PC-3 (cell line): ENCODE results near the gene NUFIP2. TPM values are rescaled to one million over a fixed set of nuclear protein-coding genes. Genes with fewer than 3 reads are reported as not detected.
A peak's percentile ranks its signal among the peaks of the same experiment; 100 is the strongest.

Experiments used
- ATAC-seq: fragments of 200-7000 bp; cut with Tn5 transposase; 2 replicates; pipeline ENCODE4 v1.9.1; 2020; ENCODE audit warnings: mild to moderate bottlenecking, moderate library complexity
- BruUV-seq: library from RNA; stranded (reverse); fragments of 400-500 nt; replicated peaks from 2 replicates; lab custom pipeline; 2021; lab: Mats Ljungman, UMichigan
- CTCF ChIA-PET: fragments of 300-600 bp; sonication (Branson Sonifier 250); formaldehyde crosslinking; loops from one replicate; lab custom pipeline; 2022; ENCODE audit warnings: antibody characterized with exemption; lab: Charles Lee
- POLR2A ChIA-PET: fragments of 300-600 bp; sonication (Branson Sonifier 250); formaldehyde crosslinking; loops from one replicate; lab custom pipeline; 2022; ENCODE audit warnings: antibody characterized with exemption; ENCODE audit not compliant: unreplicated experiment; lab: Charles Lee
- DNase-seq: peaks from one replicate; pipeline ENCODE4 v3.0.0-alpha.2; 2015
- H2AFZ ChIP-seq: fragments of 300-600 bp; sonication (generic); 2 replicates; pipeline ENCODE4 v1.6.0; 2016; ENCODE audit warnings: antibody characterized with exemption, low read length
- H3F3A ChIP-seq: fragments of 300-600 bp; sonication (generic); one replicate; pipeline ENCODE4 v1.6.0; 2017; ENCODE audit warnings: antibody characterized with exemption, low read length, control low read depth, mild to moderate bottlenecking; ENCODE audit not compliant: unreplicated experiment
- H3K27ac ChIP-seq: fragments of 300-600 bp; sonication (generic); 2 replicates; pipeline ENCODE4 v1.5.1; 2016; ENCODE audit warnings: mild to moderate bottlenecking, low read length
- H3K27me3 ChIP-seq: fragments of 300-600 bp; sonication (generic); 2 replicates; pipeline ENCODE4 v1.6.1; 2016; ENCODE audit warnings: low read length, mixed read lengths
- H3K36me3 ChIP-seq: fragments of 300-600 bp; sonication (generic); 2 replicates; pipeline ENCODE4 v1.6.1; 2016; ENCODE audit warnings: low read depth, mixed run types, low read length, mixed read lengths
- H3K4me1 ChIP-seq: fragments of 300-600 bp; sonication (generic); 2 replicates; pipeline ENCODE4 v1.5.1; 2016; ENCODE audit warnings: low read length; ENCODE audit not compliant: insufficient read depth
- H3K4me2 ChIP-seq: fragments of 300-600 bp; sonication (generic); 2 replicates; pipeline ENCODE4 v1.6.0; 2016; ENCODE audit warnings: low read length
- H3K4me3 ChIP-seq: fragments of 300-600 bp; sonication (generic); 2 replicates; pipeline ENCODE4 v1.5.1; 2016; ENCODE audit warnings: mild to moderate bottlenecking, low read length, mixed read lengths
- H3K79me2 ChIP-seq: fragments of 300-600 bp; sonication (generic); 2 replicates; pipeline ENCODE4 v1.6.1; 2017; ENCODE audit warnings: low read length, mixed read lengths
- H3K9ac ChIP-seq: fragments of 300-600 bp; sonication (generic); 2 replicates; pipeline ENCODE4 v1.6.0; 2016; ENCODE audit warnings: mild to moderate bottlenecking, low read length
- H3K9me2 ChIP-seq: fragments of 300-600 bp; sonication (generic); replicated peaks from 2 replicates; pipeline ENCODE4 v1.6.1; 2016; ENCODE audit warnings: mixed run types, low read length, mixed read lengths
- H3K9me3 ChIP-seq: fragments of 300-600 bp; sonication (generic); 2 replicates; pipeline ENCODE4 v1.6.1; 2016; ENCODE audit warnings: low read length, mixed read lengths
- H4K20me1 ChIP-seq: fragments of 300-600 bp; sonication (generic); 2 replicates; pipeline ENCODE4 v1.6.1; 2016; ENCODE audit warnings: low read length, mixed read lengths
- EZH2 ChIP-seq: fragments of 300-600 bp; sonication (generic); IDR thresholded peaks from one replicate; pipeline ENCODE4 v1.6.1; 2017; ENCODE audit warnings: antibody characterized with exemption, mild to moderate bottlenecking, low read length; ENCODE audit not compliant: unreplicated experiment
- EZH2phosphoT487 ChIP-seq: fragments of 300-600 bp; sonication (generic); IDR thresholded peaks from 2 replicates; pipeline ENCODE4 v1.6.1; 2018; ENCODE audit warnings: mild to moderate bottlenecking, antibody characterized with exemption, low read length, borderline replicate concordance
- intact Hi-C: fragments of 100-400 bp; cut with micrococcal nuclease; formaldehyde crosslinking; loops from 2 replicates; pipeline ENCODE4 v1.9.0; 2023
- total RNA-seq: library from RNA; depleted of rRNA; stranded (reverse); fragments of >200 nt; gene quantifications from 2 replicates; pipeline ENCODE4 v1.2.3, GENCODE V29; 2014
- TF ChIP-seq, protein P1 (sequence below): fragments of 300-600 bp; sonication (generic); conservative IDR thresholded peaks from 2 replicates; pipeline ENCODE4 v1.5.1; 2017; ENCODE audit warnings: antibody characterized with exemption, low read depth, mild to moderate bottlenecking, low read length

The NUFIP2 gene
- total RNA-seq, 1 experiment from 2014 or later = 16.1 TPM

DNA sequence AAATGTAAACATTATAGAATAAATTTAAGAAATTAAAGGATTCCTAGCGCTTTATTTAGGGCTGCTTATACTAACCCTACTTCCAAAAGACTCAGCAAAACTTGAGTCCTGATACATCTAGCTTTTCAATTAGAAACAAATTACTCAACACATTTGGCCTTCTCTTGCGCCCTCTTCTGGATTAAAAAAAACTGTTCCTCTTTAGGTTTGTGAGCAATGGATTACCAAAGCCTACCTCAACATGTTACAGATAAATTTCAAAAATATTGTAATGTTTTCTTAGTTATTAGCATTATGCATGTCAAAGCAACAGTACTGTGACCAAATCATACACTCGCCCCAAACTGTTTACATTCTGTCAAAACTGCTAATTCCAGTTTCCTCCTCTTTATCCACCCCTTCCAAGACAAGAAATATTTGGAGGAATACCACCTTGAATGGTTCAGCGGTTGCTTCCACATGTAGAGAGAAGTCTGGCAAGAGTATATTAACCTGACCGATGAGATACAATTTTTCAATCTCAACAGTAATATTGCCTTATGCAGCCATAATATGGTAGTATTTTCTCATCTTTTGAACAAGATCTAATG lies 2.7 kb downstream of the NUFIP2 start:
- H2AFZ ChIP-seq = no peak overlapping the region
- peaks cover 34% of the 10 kb centered on the region for H3K36me3 ChIP-seq
- H3K4me3 ChIP-seq = peak overlapping the region; percentile 93
- peaks cover 75% of the 10 kb centered on the region for H3K79me2 ChIP-seq
- H3K4me1 ChIP-seq = peaks cover 19% of the 10 kb centered on the region
- BruUV-seq = no TSS peak
- TF ChIP-seq, protein P1, sequence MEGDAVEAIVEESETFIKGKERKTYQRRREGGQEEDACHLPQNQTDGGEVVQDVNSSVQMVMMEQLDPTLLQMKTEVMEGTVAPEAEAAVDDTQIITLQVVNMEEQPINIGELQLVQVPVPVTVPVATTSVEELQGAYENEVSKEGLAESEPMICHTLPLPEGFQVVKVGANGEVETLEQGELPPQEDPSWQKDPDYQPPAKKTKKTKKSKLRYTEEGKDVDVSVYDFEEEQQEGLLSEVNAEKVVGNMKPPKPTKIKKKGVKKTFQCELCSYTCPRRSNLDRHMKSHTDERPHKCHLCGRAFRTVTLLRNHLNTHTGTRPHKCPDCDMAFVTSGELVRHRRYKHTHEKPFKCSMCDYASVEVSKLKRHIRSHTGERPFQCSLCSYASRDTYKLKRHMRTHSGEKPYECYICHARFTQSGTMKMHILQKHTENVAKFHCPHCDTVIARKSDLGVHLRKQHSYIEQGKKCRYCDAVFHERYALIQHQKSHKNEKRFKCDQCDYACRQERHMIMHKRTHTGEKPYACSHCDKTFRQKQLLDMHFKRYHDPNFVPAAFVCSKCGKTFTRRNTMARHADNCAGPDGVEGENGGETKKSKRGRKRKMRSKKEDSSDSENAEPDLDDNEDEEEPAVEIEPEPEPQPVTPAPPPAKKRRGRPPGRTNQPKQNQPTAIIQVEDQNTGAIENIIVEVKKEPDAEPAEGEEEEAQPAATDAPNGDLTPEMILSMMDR = peak; percentile 64
- no peak for TF ChIP-seq EZH2phosphoT487
- peak overlapping the region; percentile 82 for H3K4me2 ChIP-seq
- H3K9me3 ChIP-seq = no peaks in the 10 kb centered on the region
- no peaks in the 10 kb centered on the region for H3K27me3 ChIP-seq
- ChIA-PET POLR2A (no interaction called here), CTCF (interaction anchor here (0.6 to 1.0 kb wide), 2 partner anchors 40 to 142 kb away, joined by 3 to 4 read pairs; no protein-coding TSS in a partner anchor)
- no peaks in the 10 kb centered on the region for H3K9me2 ChIP-seq
- intact Hi-C loops = loop anchor here (2.0 to 5.0 kb wide), 2 partner anchors 72 to 144 kb away; no protein-coding TSS in a partner anchor
- H3F3A ChIP-seq = no peaks in the 10 kb centered on the region
- peak; percentile 75 for DNase-seq
- H4K20me1 ChIP-seq = peaks cover 57% of the 10 kb centered on the region
- ATAC-seq = no peak
- H3K27ac ChIP-seq = no peak overlapping the region
- peak overlapping the region; percentile 94 for H3K9ac ChIP-seq

DNA sequence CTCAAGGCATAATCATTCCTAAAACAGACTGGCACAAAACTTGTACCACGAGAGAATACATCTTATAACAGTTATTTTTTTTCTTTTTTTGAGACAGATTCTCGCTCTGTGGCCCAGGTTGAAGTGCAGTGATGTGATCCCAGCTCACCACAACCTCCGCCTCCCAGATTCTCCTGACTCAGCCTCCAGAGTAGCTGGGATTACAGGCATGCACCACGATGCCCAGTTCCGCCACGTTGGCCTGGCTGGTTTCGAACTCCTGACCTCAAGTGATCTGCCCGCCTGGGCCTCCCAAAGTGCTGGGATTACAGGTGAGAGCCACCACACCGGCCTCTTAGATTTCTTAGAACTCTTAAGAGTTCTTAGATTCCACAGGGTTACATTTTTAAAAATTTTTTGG lies 4.1 kb downstream of the NUFIP2 start:
- no peak for ATAC-seq
- Histone ChIP-seq H3K4me1 (peaks cover 19% of the 10 kb centered on the region), H3K4me3 (peak overlapping the region; percentile 93; the same call in 1 of the 2 replicates), H3K9me3 (no peaks in the 10 kb centered on the region), H3K9me2 (no peaks in the 10 kb centered on the region), H3F3A (no peaks in the 10 kb centered on the region), H3K4me2 (peak overlapping the region; percentile 82; the same call in 1 of the 2 replicates), H3K36me3 (peaks cover 44% of the 10 kb centered on the region), H3K27ac (no peak overlapping the region), H2AFZ (no peak overlapping the region), H4K20me1 (peaks cover 67% of the 10 kb centered on the region), H3K9ac (no peak overlapping the region), H3K27me3 (no peaks in the 10 kb centered on the region), H3K79me2 (peaks cover 89% of the 10 kb centered on the region)
- BruUV-seq = no TSS peak
- ChIA-PET CTCF (no interaction called here), POLR2A (no interaction called here)
- TF ChIP-seq EZH2 (no peak), EZH2phosphoT487 (no peak)
- TF ChIP-seq, protein P1 = no peak
- DNase-seq = no peak
- intact Hi-C loops = loop anchor here (2.0 to 5.0 kb wide), 2 partner anchors 71 to 143 kb away; no protein-coding TSS in a partner anchor

DNA sequence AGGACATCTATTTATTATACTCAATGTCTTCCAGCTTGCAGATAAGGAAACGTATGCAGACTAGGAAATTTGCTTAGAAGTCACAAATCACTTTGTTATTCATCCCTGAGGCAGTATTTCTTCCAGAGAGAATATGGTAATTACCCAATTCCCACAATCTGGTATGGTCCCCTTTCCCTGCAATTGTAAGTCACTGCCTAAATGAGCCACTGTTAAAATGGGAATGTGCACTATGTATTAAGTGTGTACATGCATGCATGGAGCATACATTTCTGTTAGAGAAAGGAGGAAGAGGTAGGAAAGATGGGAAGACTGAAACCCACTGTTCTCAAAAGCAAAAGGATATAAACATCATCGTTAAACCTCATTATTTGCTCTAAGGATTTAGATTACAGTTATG lies 10.0 kb downstream of the NUFIP2 start:
- POLR2A ChIA-PET = no interaction called here
- Histone ChIP-seq H3F3A (no peaks in the 10 kb centered on the region), H3K9ac (no peak overlapping the region), H3K36me3 (peaks cover 60% of the 10 kb centered on the region), H3K4me1 (no peaks in the 10 kb centered on the region; the same call in 1 of the 2 replicates), H3K4me3 (no peak overlapping the region), H3K9me2 (no peaks in the 10 kb centered on the region), H3K27ac (no peak overlapping the region), H3K4me2 (no peak overlapping the region), H2AFZ (no peak overlapping the region), H3K9me3 (no peaks in the 10 kb centered on the region), H4K20me1 (peaks cover 81% of the 10 kb centered on the region), H3K79me2 (peaks cover 100% of the 10 kb centered on the region), H3K27me3 (no peaks in the 10 kb centered on the region)
- no peak for DNase-seq
- no peak for ATAC-seq
- TF ChIP-seq, protein P1 = no peak
- no peak for TF ChIP-seq EZH2
- CTCF ChIA-PET = no interaction called here
- no TSS peak for BruUV-seq
- intact Hi-C loops = no loop called here
